Tibial nerve (tissue), 4 donors: ENCODE data around the gene DAP. TPM values are rescaled to one million over a fixed set of nuclear protein-coding genes. Genes with fewer than 3 reads are reported as not detected.
A peak's percentile ranks its signal among the peaks of the same experiment; 100 is the strongest.

ENCODE experiments used
- DNase-seq, 2 donors: peaks; one replicate each; pipeline ENCODE4 v3.0.0-alpha.2; 2019; ENCODE audit warnings: low spot score in 2 of 2
- H3K27ac ChIP-seq, 4 donors: fragments of 200-600 bp; sonication (generic) in 3 of 4; one replicate each; pipeline ENCODE4 v1.5.1; 2017 to 2019; ENCODE audit warnings: mild to moderate bottlenecking in 1 of 4
- H3K27me3 ChIP-seq, 2 donors: fragments of 200-600 bp; sonication (generic) in 1 of 2; one replicate each; pipeline versions ENCODE4 v1.5.1 to v1.6.0; 2017 to 2019
- H3K36me3 ChIP-seq, 3 donors: fragments of 200-600 bp; sonication (generic); one replicate each; pipeline ENCODE4 v1.5.1; 2018 to 2019
- H3K4me1 ChIP-seq, 4 donors: fragments of 200-600 bp; sonication (generic) in 3 of 4; one replicate each; pipeline ENCODE4 v1.5.1; 2017 to 2019
- H3K4me3 ChIP-seq, 4 donors: fragments of 200-600 bp; sonication (generic) in 3 of 4; one replicate each; pipeline ENCODE4 v1.5.1; 2017 to 2019; ENCODE audit warnings: mild to moderate bottlenecking in 1 of 4, moderate library complexity in 1 of 4
- H3K9me3 ChIP-seq, 4 donors: fragments of 200-600 bp; sonication (generic) in 3 of 4; one replicate each; pipeline ENCODE4 v1.5.1; 2017 to 2019
- EP300 ChIP-seq, 2 donors: sonication (generic); formaldehyde crosslinking; IDR thresholded peaks; one replicate each; pipeline ENCODE4 v1.6.1; 2017; ENCODE audit warnings: antibody characterized with exemption in 2 of 2, mild to moderate bottlenecking in 1 of 2
- POLR2A ChIP-seq, 2 donors: fragments of 450-650 bp; IDR thresholded peaks; one replicate each; pipeline ENCODE4 v1.6.1; 2017; ENCODE audit warnings: antibody characterized with exemption in 2 of 2, mild to moderate bottlenecking in 2 of 2, moderate library complexity in 2 of 2
- WGBS, 2 donors: methylation state at CpG; one replicate each; pipeline ENCODE4 v1.1.5; 2018; 5-methylcytosine and 5-hydroxymethylcytosine counted together
- total RNA-seq, 4 donors: library from RNA; depleted of rRNA; stranded (reverse); fragments of >200 nt; gene quantifications; one replicate each; pipeline ENCODE4 v1.1.0, GENCODE V29; 2016
- TF ChIP-seq, protein P1 (sequence below), 5 experiments: fragments of 200-600 bp in 3 of 5; fragments of 450-650 bp in 2 of 5; sonication (generic) in 3 of 5; IDR thresholded peaks; one replicate each; pipeline ENCODE4 v1.5.1; 2016 to 2019; ENCODE audit warnings: antibody characterized with exemption in 5 of 5, mild to moderate bottlenecking in 3 of 5, moderate library complexity in 2 of 5

Gene DAP
- total RNA-seq, 4 donors from 2014 or later: 43.0 to 77.7 (median 50.0) TPM

DNA sequence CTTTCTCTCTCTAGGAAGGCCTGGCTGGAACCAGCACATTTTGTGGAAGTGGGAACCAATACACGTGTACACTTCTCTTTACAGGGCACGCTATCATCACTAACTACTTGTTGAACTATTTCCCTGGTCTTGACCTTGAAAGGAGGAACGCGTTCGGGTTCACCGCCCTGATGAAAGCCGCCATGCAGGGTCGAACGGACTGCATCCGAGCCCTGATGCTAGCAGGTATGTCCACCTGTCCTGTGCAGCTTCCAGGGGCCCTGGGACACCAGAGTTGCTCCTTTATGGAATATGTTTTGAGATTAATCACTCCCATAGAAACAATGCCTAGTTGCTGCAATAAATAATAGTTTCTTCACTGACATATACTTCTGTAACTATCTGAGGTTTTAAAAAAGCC lies 123.1 kb downstream of the DAP start:
- Histone ChIP-seq H3K4me3 (no peak overlapping the region), H3K27ac (no peak overlapping the region), H3K27me3 (no peaks in the 10 kb centered on the region), H3K4me1 (peaks cover 0 to 27% (median 9%) of the 10 kb centered on the region in 4 donors), H3K9me3 (peaks cover 0 to 6% (median 0%) of the 10 kb centered on the region in 4 donors), H3K36me3 (peaks cover 0 to 18% (median 0%) of the 10 kb centered on the region in 3 donors)
- no peak for TF ChIP-seq POLR2A (IDR thresholded peaks at IDR 0.05)
- TF ChIP-seq EP300 (IDR thresholded peaks at IDR 0.05): no peak
- TF ChIP-seq, protein P1, sequence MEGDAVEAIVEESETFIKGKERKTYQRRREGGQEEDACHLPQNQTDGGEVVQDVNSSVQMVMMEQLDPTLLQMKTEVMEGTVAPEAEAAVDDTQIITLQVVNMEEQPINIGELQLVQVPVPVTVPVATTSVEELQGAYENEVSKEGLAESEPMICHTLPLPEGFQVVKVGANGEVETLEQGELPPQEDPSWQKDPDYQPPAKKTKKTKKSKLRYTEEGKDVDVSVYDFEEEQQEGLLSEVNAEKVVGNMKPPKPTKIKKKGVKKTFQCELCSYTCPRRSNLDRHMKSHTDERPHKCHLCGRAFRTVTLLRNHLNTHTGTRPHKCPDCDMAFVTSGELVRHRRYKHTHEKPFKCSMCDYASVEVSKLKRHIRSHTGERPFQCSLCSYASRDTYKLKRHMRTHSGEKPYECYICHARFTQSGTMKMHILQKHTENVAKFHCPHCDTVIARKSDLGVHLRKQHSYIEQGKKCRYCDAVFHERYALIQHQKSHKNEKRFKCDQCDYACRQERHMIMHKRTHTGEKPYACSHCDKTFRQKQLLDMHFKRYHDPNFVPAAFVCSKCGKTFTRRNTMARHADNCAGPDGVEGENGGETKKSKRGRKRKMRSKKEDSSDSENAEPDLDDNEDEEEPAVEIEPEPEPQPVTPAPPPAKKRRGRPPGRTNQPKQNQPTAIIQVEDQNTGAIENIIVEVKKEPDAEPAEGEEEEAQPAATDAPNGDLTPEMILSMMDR (IDR thresholded peaks at IDR 0.05): no peak
- 66 to 72% methylated on average over 10 of the region's 10 CpGs for WGBS, 2 donors
- no peak for DNase-seq

DNA sequence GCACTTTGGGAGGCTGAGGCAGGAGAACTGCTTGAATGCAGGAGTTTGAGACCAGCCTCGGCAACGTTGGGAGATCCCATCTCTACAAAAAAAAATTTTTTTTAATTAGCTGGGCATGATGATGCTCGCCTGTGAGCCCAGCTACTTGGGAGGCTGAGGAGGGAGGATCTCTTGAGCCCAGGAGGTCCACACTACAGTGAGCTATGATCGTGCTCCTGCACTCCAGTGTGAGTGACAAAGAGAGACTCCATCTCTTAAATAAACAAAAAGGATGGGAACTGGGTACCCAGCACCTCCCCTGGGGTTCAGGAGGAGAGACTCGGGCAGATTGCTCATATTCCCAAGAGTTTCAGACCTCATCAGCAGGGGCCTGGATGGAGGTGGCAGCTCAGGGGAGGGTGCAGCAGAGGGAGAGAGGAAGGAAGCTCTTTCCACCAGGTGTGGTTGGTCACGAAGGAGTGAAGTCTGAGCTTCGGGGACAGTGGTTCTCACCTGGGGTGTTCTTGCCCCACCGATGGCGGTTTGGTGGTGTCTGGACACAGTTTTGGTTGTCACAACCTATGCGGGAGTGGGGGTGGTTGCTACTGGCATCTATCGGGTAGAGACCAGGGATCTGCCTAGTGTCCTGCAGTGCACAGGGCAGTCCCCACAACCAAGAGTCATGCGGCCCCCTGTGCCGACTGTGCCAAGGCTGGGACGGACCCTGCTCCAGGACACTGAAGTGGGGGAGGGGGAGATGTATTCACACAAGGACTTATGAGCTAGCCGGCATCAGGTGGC lies 124.5 kb downstream of the DAP start:
- peaks cover 0 to 36% (median 11%) of the 10 kb centered on the region in 4 donors for H3K4me1 ChIP-seq
- H3K27me3 ChIP-seq: no peaks in the 10 kb centered on the region
- no peak overlapping the region for H3K4me3 ChIP-seq
- WGBS, 2 donors: 78 to 82% methylated on average over 15 of the region's 15 CpGs
- TF ChIP-seq, protein P1 (IDR thresholded peaks at IDR 0.05): no peak
- no peak for TF ChIP-seq EP300 (IDR thresholded peaks at IDR 0.05)
- no peak for TF ChIP-seq POLR2A (IDR thresholded peaks at IDR 0.05)
- peaks cover 0 to 18% (median 0%) of the 10 kb centered on the region in 3 donors for H3K36me3 ChIP-seq
- H3K27ac ChIP-seq: no peak overlapping the region
- DNase-seq: no peak
- peaks cover 0 to 6% (median 0%) of the 10 kb centered on the region in 4 donors for H3K9me3 ChIP-seq

DNA sequence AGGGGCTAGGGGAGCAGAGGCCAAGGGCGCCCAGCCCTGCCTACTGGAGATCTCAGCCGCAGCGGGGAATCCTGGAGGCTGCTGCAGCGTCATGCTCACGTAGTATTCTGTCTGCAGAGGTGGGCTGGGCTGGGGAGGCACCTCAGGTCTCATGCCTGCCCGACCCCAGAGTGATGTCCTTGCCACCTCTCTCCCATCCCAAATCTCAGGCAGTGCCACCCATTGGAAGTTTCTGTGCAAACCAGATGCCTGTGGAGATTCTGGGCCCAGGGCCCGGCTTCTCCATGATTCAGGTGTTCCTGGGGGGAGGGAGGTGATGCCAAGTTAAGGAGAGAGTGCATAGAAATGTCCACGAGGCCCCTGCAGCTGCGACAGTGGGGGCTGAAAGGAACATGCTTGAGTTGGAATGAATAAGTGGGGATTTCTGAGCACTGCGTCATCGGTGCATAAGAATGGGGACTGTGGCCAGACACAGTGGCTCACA lies 125.1 kb downstream of the DAP start:
- no peaks in the 10 kb centered on the region for H3K27me3 ChIP-seq
- peak overlapping the region in 1 of 4 donors; percentile 12 for H3K27ac ChIP-seq
- DNase-seq: no peak
- no peak overlapping the region for H3K4me3 ChIP-seq
- 62 to 68% methylated on average over 11 of the region's 11 CpGs for WGBS, 2 donors
- TF ChIP-seq, protein P1 (IDR thresholded peaks at IDR 0.05): no peak
- TF ChIP-seq POLR2A (IDR thresholded peaks at IDR 0.05) (no peak), EP300 (IDR thresholded peaks at IDR 0.05) (no peak)
- peaks cover 0 to 18% (median 0%) of the 10 kb centered on the region in 3 donors for H3K36me3 ChIP-seq
- peaks cover 0 to 36% (median 11%) of the 10 kb centered on the region in 4 donors for H3K4me1 ChIP-seq
- H3K9me3 ChIP-seq: peaks cover 0 to 6% (median 0%) of the 10 kb centered on the region in 4 donors

DNA sequence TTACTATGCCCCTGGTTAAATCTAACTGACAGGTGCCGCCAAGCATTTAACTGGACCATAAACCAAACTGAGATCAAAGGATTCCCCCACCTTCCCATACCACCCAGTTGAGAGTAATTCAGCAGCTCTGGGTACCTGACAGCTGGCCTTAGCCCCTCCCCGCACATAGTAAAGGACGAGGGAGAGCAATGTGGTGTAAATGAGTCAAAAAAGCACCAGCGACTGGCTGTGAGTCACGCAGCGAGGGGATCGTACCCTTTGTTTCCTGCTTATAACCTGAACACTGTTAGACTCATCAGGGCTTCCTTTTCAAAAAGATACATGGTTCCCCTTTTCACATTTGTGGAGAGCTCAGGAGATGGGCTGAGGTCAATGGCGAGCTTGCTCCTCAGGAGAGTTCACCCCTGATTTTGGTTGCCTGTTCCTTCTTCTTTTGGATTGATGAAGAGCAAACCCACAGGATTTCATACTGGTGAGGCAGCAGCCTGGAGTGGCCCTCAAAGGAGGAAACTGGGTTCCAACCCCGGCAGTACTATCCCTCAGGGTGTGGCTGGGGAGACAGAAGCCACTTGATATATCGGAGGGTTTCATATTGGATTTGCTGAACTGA lies 125.7 kb downstream of the DAP start:
- 65% methylated on average over 10 of the region's 10 CpGs for WGBS, 2 donors
- H3K4me3 ChIP-seq: no peak overlapping the region
- TF ChIP-seq, protein P1 (IDR thresholded peaks at IDR 0.05): no peak
- TF ChIP-seq EP300 (IDR thresholded peaks at IDR 0.05) (no peak), POLR2A (IDR thresholded peaks at IDR 0.05) (no peak)
- peaks cover 0 to 6% (median 0%) of the 10 kb centered on the region in 4 donors for H3K9me3 ChIP-seq
- H3K27ac ChIP-seq: peak overlapping the region in 1 of 4 donors; percentile 12
- DNase-seq: no peak
- H3K4me1 ChIP-seq: peaks cover 0 to 36% (median 11%) of the 10 kb centered on the region in 4 donors
- peaks cover 0 to 13% (median 0%) of the 10 kb centered on the region in 3 donors for H3K36me3 ChIP-seq
- H3K27me3 ChIP-seq: no peaks in the 10 kb centered on the region

DNA sequence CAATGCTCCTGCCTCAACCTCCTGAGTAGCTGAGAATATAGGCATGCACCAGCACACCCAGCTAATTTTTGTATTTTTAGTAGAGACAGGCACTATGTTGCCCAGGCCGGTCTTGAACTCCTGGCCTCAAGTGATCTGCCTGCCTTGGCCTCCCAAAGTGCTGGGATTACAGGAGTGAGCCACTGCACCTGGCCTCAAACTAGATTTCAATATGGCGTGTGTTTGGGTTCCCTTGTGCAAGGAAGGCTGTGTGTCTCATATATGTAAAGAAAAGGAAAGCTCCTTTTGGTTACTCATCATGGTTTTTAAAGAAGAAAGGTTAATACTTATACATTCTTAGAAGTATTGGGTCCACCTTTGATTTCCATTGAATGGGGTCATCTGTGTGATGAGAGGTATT lies 126.5 kb downstream of the DAP start:
- Histone ChIP-seq H3K27ac (no peak overlapping the region), H3K4me1 (peaks cover 0 to 36% (median 11%) of the 10 kb centered on the region in 4 donors), H3K36me3 (peaks cover 0 to 13% (median 0%) of the 10 kb centered on the region in 3 donors), H3K9me3 (no peaks in the 10 kb centered on the region), H3K27me3 (no peaks in the 10 kb centered on the region), H3K4me3 (no peak overlapping the region)
- TF ChIP-seq EP300 (IDR thresholded peaks at IDR 0.05): no peak
- no peak for TF ChIP-seq POLR2A (IDR thresholded peaks at IDR 0.05)
- TF ChIP-seq, protein P1 (IDR thresholded peaks at IDR 0.05): no peak
- 87 to 100% methylated on average over 1 to 2 of the region's 2 CpGs for WGBS, 2 donors
- no peak for DNase-seq
